ENCODE results near the gene ECD. TPM values are rescaled to one million over a fixed set of nuclear protein-coding genes. Genes with fewer than 3 reads are reported as not detected.
A peak's percentile ranks its signal among the peaks of the same experiment; 100 is the strongest.
"Not testable (repeated sequence)": the region's sequence is repeated elsewhere in the genome, so short reads cannot be mapped to it uniquely, and the experiment has no call there.

The ECD gene
- total RNA-seq, 1 donor from 2014 or later, result 25.8 TPM

DNA sequence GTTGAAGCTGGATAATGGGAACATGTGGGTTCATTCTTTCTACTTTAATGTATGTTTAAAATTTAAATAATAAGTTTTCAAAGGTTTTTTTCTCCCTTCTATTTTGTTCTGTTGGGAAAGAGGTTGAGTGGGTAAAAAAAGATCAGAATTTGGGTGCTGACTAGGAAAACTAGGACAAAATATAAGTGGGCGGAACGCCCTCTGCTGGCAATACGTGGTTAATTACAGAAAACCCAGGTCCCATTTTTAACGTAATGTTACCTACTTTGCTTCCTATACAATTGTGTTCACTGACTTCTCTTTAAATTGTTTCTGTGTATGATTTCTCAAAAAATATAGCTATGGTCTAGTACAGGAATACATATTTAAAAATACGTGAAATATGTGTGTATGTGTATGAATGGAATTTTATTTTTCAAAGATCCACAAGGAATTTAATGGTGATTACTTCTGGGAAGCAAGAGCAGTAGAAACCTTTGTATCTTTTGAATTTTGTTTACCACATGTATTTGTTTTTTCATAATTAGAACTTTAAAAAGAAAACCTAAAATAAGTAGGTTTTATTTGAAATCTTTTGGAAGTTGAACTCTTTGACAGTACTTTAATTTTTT is 8.7 kb downstream of the ECD start:
- peak; percentile 16 for DNase-seq

DNA sequence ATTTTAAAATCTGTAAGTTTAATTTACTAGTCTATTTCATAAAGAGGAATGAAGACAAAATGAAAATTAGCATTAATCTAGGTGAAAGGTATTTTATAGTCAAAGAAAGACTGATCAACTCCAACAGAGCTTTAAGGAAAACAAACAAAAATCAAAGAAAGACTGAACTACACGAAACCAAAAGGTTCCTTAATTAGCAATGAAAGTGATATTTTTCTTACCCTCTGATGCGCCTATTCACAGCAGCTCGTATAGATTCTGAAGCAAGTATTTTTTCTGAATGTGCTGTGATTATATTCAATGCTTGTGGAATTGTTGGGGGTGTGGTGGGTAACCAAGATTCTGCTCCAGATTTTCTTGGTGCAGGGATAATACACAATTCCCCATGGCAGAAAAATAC is 11.8 kb downstream of the ECD start:
- no peak for DNase-seq

DNA sequence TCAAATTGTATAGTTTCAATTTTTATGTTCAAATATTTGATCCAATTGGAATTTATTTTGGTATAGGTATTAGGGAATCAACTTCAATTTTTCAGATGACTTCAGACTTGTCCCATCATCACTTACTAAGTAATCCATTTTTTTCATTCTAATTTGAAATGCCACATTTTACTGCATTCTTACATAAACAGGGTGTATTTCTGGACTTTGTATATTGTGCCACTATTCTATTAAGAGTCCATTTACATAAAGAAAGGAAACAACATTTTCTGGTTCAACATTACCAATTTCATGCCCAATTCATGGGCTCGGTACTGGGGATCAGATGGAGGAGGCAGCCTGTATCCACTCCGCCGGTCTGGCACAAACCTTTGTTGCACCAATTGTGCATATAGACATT is 15.8 kb downstream of the ECD start:
- no peak for DNase-seq

DNA sequence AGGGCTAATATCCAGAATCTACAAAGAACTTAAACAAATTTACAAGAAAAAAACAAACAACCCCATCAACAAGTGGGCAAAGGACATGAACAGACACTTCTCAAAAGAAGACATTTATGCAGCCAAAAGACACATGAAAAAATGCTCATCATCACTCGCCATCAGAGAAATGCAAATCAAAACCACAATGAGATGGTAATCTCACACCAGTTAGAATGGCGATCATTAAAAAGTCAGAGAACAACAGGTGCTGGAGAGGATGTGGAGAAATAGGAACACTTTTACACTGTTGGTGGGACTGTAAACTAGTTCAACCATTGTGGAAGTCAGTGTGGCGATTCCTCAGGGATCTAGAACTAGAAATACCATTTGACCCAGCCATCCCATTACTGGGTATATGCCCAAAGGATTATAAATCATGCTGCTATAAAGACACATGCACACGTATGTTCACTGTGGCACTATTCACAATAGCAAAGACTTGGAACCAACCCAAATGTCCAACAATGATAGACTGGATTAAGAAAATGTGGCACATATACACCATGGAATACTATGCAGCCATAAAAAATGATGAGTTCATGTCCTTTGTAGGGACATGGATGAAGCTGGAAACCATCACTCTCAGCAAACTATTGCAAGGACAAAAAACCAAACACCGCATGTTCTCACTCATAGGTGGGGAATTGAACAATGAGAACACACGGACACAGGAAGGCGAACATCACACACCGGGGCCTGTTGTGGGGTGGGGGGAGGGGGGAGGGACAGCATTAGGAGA is 17.0 kb downstream of the ECD start:
- DNase-seq, result not testable (repeated sequence)

DNA sequence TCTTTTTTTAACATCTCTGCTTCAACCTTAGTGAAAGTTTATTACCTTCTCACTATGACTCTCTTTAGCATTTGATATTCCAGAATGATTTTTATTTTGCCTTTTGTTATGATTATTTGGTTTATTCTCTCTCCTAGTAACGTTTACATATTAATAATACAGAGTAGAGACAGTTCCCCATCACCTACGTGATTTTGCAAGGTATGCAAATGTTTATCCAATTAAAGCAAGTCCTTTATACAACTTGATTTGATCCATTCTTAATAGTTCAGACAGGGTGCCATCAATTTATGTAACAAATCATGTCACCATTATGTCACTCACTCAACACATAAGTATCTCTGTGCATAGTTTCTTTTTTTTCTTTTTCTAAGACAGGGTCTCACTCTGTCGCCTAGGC is 26.2 kb downstream of the ECD start:
- DNase-seq, result no peak

- DNase-seq, result no peak
Observed at GRCh38 chr10:73139251-73139650, 28.6 kb downstream of the ECD start.

- no peak for DNase-seq
Observed at GRCh38 chr10:73136627-73137026, 31.2 kb downstream of the ECD start.

DNA sequence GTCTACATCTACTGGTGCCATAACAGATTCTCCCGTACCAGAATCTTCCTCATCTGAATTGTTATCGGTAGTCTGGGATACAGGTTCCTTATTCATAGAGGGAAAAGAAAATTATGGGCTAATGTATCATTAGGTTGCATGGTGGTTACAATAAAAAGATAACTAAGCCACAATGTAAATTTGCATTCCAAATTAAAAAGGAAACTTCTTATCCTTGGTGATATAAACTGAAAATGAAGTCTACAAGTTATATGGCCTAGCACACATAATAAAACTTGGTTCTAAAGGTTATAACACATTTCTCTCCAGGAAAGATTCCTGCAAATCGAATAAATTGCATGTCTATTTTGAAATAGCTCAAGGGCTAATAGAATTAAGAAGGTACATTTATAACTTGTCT is 33.1 kb downstream of the ECD start:
- no peak for DNase-seq

GRCh38 chr10:73131913-73132686 is 35.7 kb downstream of the ECD start:
- no peak for DNase-seq

DNA sequence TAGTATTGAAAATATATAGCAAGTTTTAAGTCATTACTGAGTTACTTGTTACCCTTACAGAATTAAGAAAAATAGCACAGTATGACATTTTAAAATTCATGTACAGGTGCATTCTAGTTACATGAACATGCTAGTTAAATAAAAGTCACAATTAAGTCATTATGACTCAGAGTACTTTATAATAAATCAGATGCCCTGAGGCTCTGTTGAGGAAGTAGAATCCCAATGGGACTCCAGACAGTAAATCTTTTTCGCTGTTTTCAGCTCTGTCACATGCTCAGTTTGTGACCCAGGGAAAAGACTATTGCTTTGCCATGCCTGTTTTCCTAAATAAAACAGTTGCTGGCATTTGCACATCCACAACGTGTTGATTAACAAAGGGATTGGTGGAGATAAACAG is 36.5 kb downstream of the ECD start:
- DNase-seq, result no peak

- no peak for DNase-seq
Observed at GRCh38 chr10:73126343-73126742, 41.5 kb downstream of the ECD start.

GRCh38 chr10:73119952-73120351 is 47.9 kb downstream of the ECD start:
- DNase-seq, result no peak

- DNase-seq, result no peak
Observed at GRCh38 chr10:73119457-73119856, 48.4 kb downstream of the ECD start.

DNA sequence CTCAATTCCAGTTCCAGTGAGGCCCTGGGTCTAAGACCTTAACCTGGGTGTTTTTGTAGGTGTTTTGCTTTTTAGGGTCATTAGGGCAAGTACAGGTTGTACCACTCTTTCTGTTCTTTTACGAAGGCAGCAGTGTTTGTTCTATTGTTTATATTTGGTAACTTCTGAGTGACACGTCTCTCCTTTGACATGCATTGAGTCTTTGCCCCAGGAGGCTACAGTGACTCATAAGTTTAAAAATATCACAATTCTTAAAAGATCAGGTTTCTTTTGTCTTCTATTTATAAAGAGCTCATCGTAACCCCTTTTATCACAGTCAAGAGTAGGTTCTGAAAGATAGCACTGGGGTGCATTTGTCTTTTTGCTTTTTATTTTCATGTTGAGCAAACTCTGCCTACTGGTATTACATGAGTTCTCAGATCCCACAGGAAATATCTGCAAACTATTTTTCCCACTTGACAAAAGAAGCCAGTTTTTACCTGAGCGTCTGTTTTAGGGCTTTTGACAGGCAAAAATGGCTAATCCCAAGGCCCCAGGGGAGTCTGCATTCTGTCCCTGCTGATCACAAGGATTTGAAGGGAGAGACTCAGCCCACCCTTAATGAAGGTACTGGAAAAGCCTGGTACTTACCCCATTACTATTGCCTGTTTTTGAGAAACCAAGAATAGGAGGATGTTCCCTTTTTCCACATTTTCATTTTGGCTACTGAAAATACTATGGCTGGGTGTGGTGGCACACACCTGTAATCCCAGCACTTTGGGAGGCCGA is 49.6 kb downstream of the ECD start:
- peak; percentile 4 for DNase-seq

DNA sequence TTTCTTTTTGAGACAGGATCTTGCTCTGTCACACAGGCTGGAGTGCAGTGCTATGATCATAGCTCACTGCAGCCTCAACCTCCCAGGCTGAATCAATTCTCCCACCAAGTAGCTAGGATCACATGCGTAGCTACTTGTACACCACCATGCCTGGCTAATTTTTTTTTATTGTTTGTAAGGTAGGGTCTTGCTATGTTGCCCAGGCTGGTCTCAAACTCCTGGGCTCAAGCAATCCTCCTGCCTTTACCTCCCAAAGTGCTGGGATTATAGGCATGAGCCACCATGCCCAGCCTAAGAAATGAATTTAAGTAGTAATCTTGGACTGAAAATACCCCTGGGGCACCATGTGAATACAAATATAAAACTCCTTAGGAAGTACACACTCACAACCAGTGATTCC is 51.8 kb downstream of the ECD start:
- DNase-seq, result no peak

DNA sequence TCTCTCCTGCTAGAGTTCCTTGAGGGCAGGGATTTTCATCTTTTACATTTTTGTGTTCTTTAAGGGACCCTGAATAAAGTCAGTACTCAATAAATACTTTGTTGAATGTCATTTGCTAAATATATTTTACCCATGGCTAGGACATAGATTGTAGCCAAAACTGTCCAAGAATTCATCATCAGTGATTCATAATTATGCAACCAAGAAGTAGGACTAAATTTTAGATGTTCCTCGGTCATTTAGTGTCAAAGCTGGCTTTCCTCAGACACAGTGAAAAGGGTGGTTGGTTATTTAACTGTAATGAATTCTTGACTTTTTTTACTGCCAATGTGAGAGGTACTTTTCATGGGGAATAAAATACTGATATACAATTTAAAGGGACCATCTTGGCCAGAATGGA is 54.3 kb downstream of the ECD start:
- DNase-seq, result no peak

GRCh38 chr10:73112032-73112431 is 55.8 kb downstream of the ECD start:
- not testable (repeated sequence) for DNase-seq

DNA sequence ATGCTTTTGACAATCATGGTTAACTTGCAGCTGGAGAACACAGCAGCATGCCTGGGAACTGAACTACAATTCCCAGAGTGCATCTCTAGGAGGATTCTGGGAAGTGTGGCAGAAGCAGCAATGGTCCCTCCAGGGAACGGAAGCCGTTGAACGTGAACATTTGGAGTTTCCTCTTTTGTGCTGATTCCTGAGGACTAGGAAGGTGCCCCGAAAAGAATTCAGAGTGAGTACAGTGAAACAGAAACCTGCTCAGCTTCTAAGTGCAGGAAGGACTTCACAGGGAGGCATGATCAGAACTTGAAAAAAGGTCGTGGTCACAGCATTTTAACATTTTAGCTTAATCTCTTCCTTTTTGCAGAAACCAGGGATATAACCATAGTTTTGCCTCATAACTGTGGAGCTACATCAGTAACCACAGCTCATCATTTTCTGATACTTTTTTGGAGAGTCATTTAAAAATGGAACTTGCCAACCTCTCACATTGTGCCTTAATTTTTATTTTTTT is 57.4 kb downstream of the ECD start, which contains the start of gene NUDT13:
Gene NUDT13, plus strand, starts transcription at position 111 of the 505 bp plus-strand sequence. CDS start 3,911 bp downstream, outside the sequence.
- DNase-seq, result peak; percentile 86

DNA sequence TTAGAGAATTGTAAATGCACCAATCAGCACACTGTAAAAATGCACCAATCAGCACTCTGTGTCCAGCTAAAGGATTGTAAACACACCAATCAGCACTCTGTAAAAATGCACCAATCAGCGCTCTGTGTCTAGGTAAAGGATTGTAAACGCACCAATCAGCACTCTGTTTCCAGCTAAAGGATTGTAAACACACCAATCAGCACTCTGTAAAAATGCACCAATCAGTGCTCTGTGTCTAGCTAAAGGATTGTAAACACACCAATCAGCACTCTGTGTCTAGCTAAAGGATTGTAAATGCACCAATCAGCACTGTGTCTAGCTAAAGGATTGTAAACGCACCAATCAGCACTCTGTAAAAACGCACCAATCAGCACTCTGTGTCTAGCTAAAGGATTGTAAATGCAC is 58.6 kb downstream of the ECD start:
- not testable (repeated sequence) for DNase-seq

DNA sequence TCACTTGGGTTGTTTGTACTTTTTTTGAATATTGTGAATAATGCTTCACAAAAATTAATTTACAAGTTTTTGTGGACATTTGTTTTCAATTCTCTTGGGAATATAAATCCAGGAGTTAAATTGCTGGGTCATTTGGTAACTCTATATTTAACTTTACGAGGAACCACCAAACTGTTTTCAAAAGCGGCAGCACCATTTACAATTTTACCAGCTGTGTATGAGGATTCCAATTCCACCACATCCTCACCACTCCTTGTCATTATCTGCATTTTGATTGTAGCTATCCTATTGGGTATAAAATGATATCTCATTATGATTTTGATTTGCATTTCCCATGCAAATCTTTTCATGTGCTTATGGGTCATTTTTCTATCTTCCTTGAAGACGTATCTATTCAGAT is 61.5 kb downstream of the ECD start:
- DNase-seq, result no peak

- peak; percentile 4 for DNase-seq
Observed at GRCh38 chr10:73099141-73099540, 68.7 kb downstream of the ECD start.

- DNase-seq, result no peak
Observed at GRCh38 chr10:73097305-73097670, 70.5 kb downstream of the ECD start.
